Activated naive CD8-positive, alpha-beta T cell treated with anti-CD3 and anti-CD28 coated beads, Interleukin-2, amount 10 ng/mL, durations not matched to agents 7 days and 5 days (primary cell): Measurements from ENCODE around the gene CEP57L1. TPM values are rescaled to one million over a fixed set of nuclear protein-coding genes. Genes with fewer than 3 reads are reported as not detected.
"Not testable (repeated sequence)": the region's sequence is repeated elsewhere in the genome, so short reads cannot be mapped to it uniquely, and the experiment has no call there.

Source experiments
- ATAC-seq: fragments of 150-1000 bp; cut with Tn5 transposase; one replicate; pipeline ENCODE4 v1.10.0; 2021; ENCODE audit warnings: low read depth, moderate library complexity
- POLR2A ChIA-PET: fragments of 350-600 bp; sonication (Branson Sonifier 250); formaldehyde crosslinking; loops from one replicate; lab custom pipeline; 2021; ENCODE audit warnings: antibody characterized with exemption; lab: Charles Lee
- DNase-seq: peaks from one replicate; pipeline ENCODE4 v3.0.0; 2021
- H3K27ac Mint-ChIP-seq: one replicate; pipeline ENCODE4 v1.8.0; 2022; ENCODE audit warnings: mild to moderate bottlenecking, mixed read lengths
- H3K27me3 Mint-ChIP-seq: one replicate; pipeline ENCODE4 v1.8.0; 2022; ENCODE audit warnings: mild to moderate bottlenecking, moderate library complexity, mixed read lengths
- H3K36me3 Mint-ChIP-seq: one replicate; pipeline ENCODE4 v1.8.0; 2021; ENCODE audit warnings: mild to moderate bottlenecking, mixed read lengths
- H3K4me1 Mint-ChIP-seq: one replicate; pipeline ENCODE4 v1.8.0; 2021; ENCODE audit warnings: mixed read lengths
- H3K4me3 Mint-ChIP-seq: one replicate; pipeline ENCODE4 v1.8.0; 2022; ENCODE audit warnings: mild to moderate bottlenecking, moderate library complexity, mixed read lengths
- H3K9me3 Mint-ChIP-seq: one replicate; pipeline ENCODE4 v1.8.0; 2021; ENCODE audit warnings: mixed read lengths
- total RNA-seq, 2 experiments: library from RNA; stranded (reverse); gene quantifications; one replicate each; pipeline ENCODE4 v1.2.3, GENCODE V29; 2021

CEP57L1 gene
- total RNA-seq, 2 experiments from 2014 or later, result 20.5 to 22.6 TPM

GRCh38 chr6:109135600-109135999, 40.3 kb downstream of the CEP57L1 start:
- H3K4me1 Mint-ChIP-seq, DNase-seq, H3K9me3 Mint-ChIP-seq, POLR2A ChIA-PET, H3K27ac Mint-ChIP-seq, ATAC-seq, H3K27me3 Mint-ChIP-seq, H3K4me3 Mint-ChIP-seq: not testable (repeated sequence)
- H3K36me3 Mint-ChIP-seq, result peaks cover 27% of the 10 kb centered on the region

GRCh38 chr6:109136039-109136438, 40.7 kb downstream of the CEP57L1 start:
- H3K27ac Mint-ChIP-seq, H3K27me3 Mint-ChIP-seq, POLR2A ChIA-PET, ATAC-seq, H3K4me3 Mint-ChIP-seq, DNase-seq, H3K9me3 Mint-ChIP-seq, H3K4me1 Mint-ChIP-seq: not testable (repeated sequence)
- H3K36me3 Mint-ChIP-seq, result peaks cover 29% of the 10 kb centered on the region

- H3K4me1 Mint-ChIP-seq, POLR2A ChIA-PET: not testable (repeated sequence)
Observed at GRCh38 chr6:109136530-109136929, 41.2 kb downstream of the CEP57L1 start.

GRCh38 chr6:109139109-109139508, 43.8 kb downstream of the CEP57L1 start:
- no peak for ATAC-seq
- Mint-ChIP-seq H3K9me3 (peaks cover 5% of the 10 kb centered on the region), H3K4me3 (no peak overlapping the region), H3K36me3 (peaks cover 23% of the 10 kb centered on the region), H3K27me3 (no peaks in the 10 kb centered on the region), H3K27ac (no peak overlapping the region), H3K4me1 (peaks cover 3% of the 10 kb centered on the region)
- POLR2A ChIA-PET, result no interaction called here
- DNase-seq, result no peak

More at GRCh38 chr6:109136530-109136929, 41.2 kb downstream of the CEP57L1 start:
- not testable (repeated sequence) for H3K27me3 Mint-ChIP-seq, ATAC-seq, H3K4me3 Mint-ChIP-seq, H3K27ac Mint-ChIP-seq, DNase-seq, H3K9me3 Mint-ChIP-seq
- H3K36me3 Mint-ChIP-seq, result peaks cover 30% of the 10 kb centered on the region

GRCh38 chr6:109142067-109142466, 46.8 kb downstream of the CEP57L1 start:
- DNase-seq, H3K4me1 Mint-ChIP-seq, H3K4me3 Mint-ChIP-seq, POLR2A ChIA-PET, H3K27ac Mint-ChIP-seq, H3K27me3 Mint-ChIP-seq, ATAC-seq, H3K9me3 Mint-ChIP-seq: not testable (repeated sequence)
- peaks cover 21% of the 10 kb centered on the region for H3K36me3 Mint-ChIP-seq

GRCh38 chr6:109143191-109143590, 47.9 kb downstream of the CEP57L1 start:
- H3K9me3 Mint-ChIP-seq, result no peaks in the 10 kb centered on the region
- ATAC-seq, result no peak
- no peak overlapping the region for H3K4me3 Mint-ChIP-seq
- H3K4me1 Mint-ChIP-seq, result no peaks in the 10 kb centered on the region
- no peaks in the 10 kb centered on the region for H3K27me3 Mint-ChIP-seq
- POLR2A ChIA-PET, result no interaction called here
- DNase-seq, result no peak
- H3K36me3 Mint-ChIP-seq, result peaks cover 26% of the 10 kb centered on the region
- no peak overlapping the region for H3K27ac Mint-ChIP-seq

- POLR2A ChIA-PET, H3K27me3 Mint-ChIP-seq, ATAC-seq, DNase-seq, H3K9me3 Mint-ChIP-seq, H3K4me3 Mint-ChIP-seq, H3K4me1 Mint-ChIP-seq, H3K27ac Mint-ChIP-seq: not testable (repeated sequence)
- peaks cover 36% of the 10 kb centered on the region for H3K36me3 Mint-ChIP-seq
Observed at GRCh38 chr6:109148251-109148650, 52.9 kb downstream of the CEP57L1 start.

GRCh38 chr6:109148716-109149115, 53.4 kb downstream of the CEP57L1 start:
- H3K4me3 Mint-ChIP-seq, H3K27me3 Mint-ChIP-seq, H3K9me3 Mint-ChIP-seq, H3K27ac Mint-ChIP-seq, H3K4me1 Mint-ChIP-seq, POLR2A ChIA-PET, ATAC-seq, DNase-seq: not testable (repeated sequence)
- H3K36me3 Mint-ChIP-seq, result peaks cover 37% of the 10 kb centered on the region

GRCh38 chr6:109153752-109154151, 58.4 kb downstream of the CEP57L1 start:
- ATAC-seq (no peak), DNase-seq (no peak)
- no peaks in the 10 kb centered on the region for H3K4me1 Mint-ChIP-seq
- peaks cover 3% of the 10 kb centered on the region for H3K9me3 Mint-ChIP-seq
- H3K27me3 Mint-ChIP-seq, result no peaks in the 10 kb centered on the region
- POLR2A ChIA-PET, result no interaction called here
- H3K36me3 Mint-ChIP-seq, result peaks cover 40% of the 10 kb centered on the region
- H3K4me3 Mint-ChIP-seq, result no peak overlapping the region
- H3K27ac Mint-ChIP-seq, result no peak overlapping the region

GRCh38 chr6:109164331-109164730, 69.0 kb downstream of the CEP57L1 start:
- Mint-ChIP-seq H3K36me3 (peaks cover 4% of the 10 kb centered on the region), H3K27ac (no peak overlapping the region), H3K9me3 (no peaks in the 10 kb centered on the region), H3K4me3 (no peak overlapping the region), H3K4me1 (no peaks in the 10 kb centered on the region), H3K27me3 (no peaks in the 10 kb centered on the region)
- POLR2A ChIA-PET, result no interaction called here
- ATAC-seq (no peak), DNase-seq (no peak)

- no peaks in the 10 kb centered on the region for H3K27me3 Mint-ChIP-seq
- no peak overlapping the region for H3K27ac Mint-ChIP-seq
- H3K4me3 Mint-ChIP-seq, result no peak overlapping the region
- H3K9me3 Mint-ChIP-seq, result no peaks in the 10 kb centered on the region
- ATAC-seq (no peak), DNase-seq (no peak)
- H3K4me1 Mint-ChIP-seq, result no peaks in the 10 kb centered on the region
- H3K36me3 Mint-ChIP-seq, result peaks cover 2% of the 10 kb centered on the region
- POLR2A ChIA-PET, result interaction anchor here (0.6 to 0.7 kb wide), 2 partner anchors 190 to 223 kb away, joined by 3 read pairs; no protein-coding TSS in a partner anchor
Observed at GRCh38 chr6:109165392-109165974, 70.2 kb downstream of the CEP57L1 start.

GRCh38 chr6:109166673-109167072, 71.4 kb downstream of the CEP57L1 start:
- DNase-seq (no peak), ATAC-seq (no peak)
- POLR2A ChIA-PET, result no interaction called here
- H3K9me3 Mint-ChIP-seq, result no peaks in the 10 kb centered on the region
- peaks cover 2% of the 10 kb centered on the region for H3K36me3 Mint-ChIP-seq
- peaks cover 3% of the 10 kb centered on the region for H3K27me3 Mint-ChIP-seq
- no peak overlapping the region for H3K27ac Mint-ChIP-seq
- no peak overlapping the region for H3K4me3 Mint-ChIP-seq
- H3K4me1 Mint-ChIP-seq, result no peaks in the 10 kb centered on the region

- ATAC-seq (no peak), DNase-seq (no peak)
- H3K9me3 Mint-ChIP-seq, result no peaks in the 10 kb centered on the region
- POLR2A ChIA-PET, result no interaction called here
- H3K27ac Mint-ChIP-seq, result no peak overlapping the region
- no peak overlapping the region for H3K4me3 Mint-ChIP-seq
- no peaks in the 10 kb centered on the region for H3K36me3 Mint-ChIP-seq
- H3K4me1 Mint-ChIP-seq, result no peaks in the 10 kb centered on the region
- H3K27me3 Mint-ChIP-seq, result peaks cover 3% of the 10 kb centered on the region
Observed at GRCh38 chr6:109167562-109167961, 72.3 kb downstream of the CEP57L1 start.

- ATAC-seq (no peak), DNase-seq (no peak)
- Mint-ChIP-seq H3K4me1 (no peaks in the 10 kb centered on the region), H3K9me3 (peaks cover 2% of the 10 kb centered on the region), H3K27ac (no peak overlapping the region), H3K36me3 (no peaks in the 10 kb centered on the region), H3K4me3 (no peak overlapping the region), H3K27me3 (peaks cover 5% of the 10 kb centered on the region)
- POLR2A ChIA-PET, result no interaction called here
Observed at GRCh38 chr6:109170333-109170732, 75.0 kb downstream of the CEP57L1 start.
